ENCODE results near the gene AQP11. TPM values are rescaled to one million over a fixed set of nuclear protein-coding genes. Genes with fewer than 3 reads are reported as not detected.
"Not testable (repeated sequence)": the region's sequence is repeated elsewhere in the genome, so short reads cannot be mapped to it uniquely, and the experiment has no call there.

AQP11 gene, protein sequence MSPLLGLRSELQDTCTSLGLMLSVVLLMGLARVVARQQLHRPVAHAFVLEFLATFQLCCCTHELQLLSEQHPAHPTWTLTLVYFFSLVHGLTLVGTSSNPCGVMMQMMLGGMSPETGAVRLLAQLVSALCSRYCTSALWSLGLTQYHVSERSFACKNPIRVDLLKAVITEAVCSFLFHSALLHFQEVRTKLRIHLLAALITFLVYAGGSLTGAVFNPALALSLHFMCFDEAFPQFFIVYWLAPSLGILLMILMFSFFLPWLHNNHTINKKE
- total RNA-seq = under 1 TPM; 0.82 TPM

DNA sequence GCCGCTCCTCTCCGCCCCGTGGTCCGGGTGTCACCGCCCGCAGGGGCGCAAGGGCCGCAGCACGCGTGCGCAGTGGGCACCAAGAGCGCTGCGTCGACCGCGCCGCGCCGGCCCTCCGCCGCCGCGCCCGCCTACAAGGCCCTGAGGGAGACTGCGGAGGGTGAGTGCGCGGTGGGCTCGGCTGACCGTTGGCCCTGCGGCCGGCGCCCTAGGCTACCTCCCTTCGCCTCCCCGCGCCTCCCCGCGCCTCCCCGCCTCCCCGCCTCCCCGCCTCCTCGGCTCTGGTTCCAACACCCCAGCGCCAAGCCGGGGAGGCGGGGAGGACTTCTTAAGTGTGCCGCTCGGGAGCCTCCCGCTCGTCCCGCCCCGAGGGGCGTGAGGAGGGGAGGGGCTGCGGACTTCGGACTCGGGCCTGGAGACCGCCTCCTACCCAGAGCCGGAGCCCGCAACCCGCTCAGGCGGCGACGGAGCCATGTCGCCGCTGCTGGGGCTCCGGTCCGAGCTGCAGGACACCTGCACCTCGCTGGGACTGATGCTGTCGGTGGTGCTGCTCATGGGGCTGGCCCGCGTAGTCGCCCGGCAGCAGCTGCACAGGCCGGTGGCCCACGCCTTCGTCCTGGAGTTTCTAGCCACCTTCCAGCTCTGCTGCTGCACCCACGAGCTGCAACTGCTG is at the start of gene AQP11:
AQP11 (plus strand) TSS at position 433 of the 673 bp plus-strand sequence; CDS start at position 473, 40 bp downstream.
- CTCF ChIA-PET = interaction anchor here (2.1 kb wide), 1 partner anchor 30 kb away, joined by 8 read pairs; no protein-coding TSS in a partner anchor
- peaks cover 17% of the 10 kb centered on the region for H3K27me3 Mint-ChIP-seq
- no peaks in the 10 kb centered on the region for H3K9me3 Mint-ChIP-seq (ENCODE audit: low read depth)
- peak within 1 kb of the TSS; percentile 41 for H3K27ac Mint-ChIP-seq
- peaks cover 4% of the 10 kb centered on the region for H3K36me3 Mint-ChIP-seq
- peak; percentile 86 for ATAC-seq
- peak; percentile 71 for DNase-seq
- H3K4me1 Mint-ChIP-seq = peaks cover 25% of the 10 kb centered on the region
- peak within 1 kb of the TSS; percentile 80 for H3K4me3 Mint-ChIP-seq

DNA sequence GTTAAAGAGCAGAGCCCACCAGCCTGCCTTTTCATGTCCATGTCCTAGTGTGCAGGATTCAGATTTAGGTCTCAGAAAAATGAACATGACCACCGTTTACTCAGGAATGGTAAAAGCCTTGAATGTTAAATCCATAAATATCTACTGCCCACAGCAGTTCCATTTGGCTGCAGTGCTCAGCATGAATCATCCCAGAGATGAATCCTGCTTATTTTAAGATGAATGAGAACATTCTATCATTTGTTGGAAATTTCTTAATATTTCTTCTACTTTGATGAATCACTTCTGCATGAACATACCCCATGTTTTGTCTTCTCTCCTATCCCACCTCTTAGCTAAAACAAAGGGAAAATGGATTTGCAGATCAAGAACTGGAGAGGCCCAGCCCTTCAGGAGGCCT is 47.5 kb upstream of the AQP11 start:
- DNase-seq = no peak
- Mint-ChIP-seq H3K27me3 (peaks cover 3% of the 10 kb centered on the region), H3K4me1 (no peaks in the 10 kb centered on the region), H3K9me3 (ENCODE audit: low read depth) (no peaks in the 10 kb centered on the region), H3K4me3 (no peak overlapping the region), H3K27ac (no peak overlapping the region), H3K36me3 (no peaks in the 10 kb centered on the region)
- CTCF ChIA-PET = interaction anchor here (0.6 kb wide), 1 partner anchor 817 kb away, joined by 3 read pairs; no protein-coding TSS in a partner anchor
- ATAC-seq = no peak

DNA sequence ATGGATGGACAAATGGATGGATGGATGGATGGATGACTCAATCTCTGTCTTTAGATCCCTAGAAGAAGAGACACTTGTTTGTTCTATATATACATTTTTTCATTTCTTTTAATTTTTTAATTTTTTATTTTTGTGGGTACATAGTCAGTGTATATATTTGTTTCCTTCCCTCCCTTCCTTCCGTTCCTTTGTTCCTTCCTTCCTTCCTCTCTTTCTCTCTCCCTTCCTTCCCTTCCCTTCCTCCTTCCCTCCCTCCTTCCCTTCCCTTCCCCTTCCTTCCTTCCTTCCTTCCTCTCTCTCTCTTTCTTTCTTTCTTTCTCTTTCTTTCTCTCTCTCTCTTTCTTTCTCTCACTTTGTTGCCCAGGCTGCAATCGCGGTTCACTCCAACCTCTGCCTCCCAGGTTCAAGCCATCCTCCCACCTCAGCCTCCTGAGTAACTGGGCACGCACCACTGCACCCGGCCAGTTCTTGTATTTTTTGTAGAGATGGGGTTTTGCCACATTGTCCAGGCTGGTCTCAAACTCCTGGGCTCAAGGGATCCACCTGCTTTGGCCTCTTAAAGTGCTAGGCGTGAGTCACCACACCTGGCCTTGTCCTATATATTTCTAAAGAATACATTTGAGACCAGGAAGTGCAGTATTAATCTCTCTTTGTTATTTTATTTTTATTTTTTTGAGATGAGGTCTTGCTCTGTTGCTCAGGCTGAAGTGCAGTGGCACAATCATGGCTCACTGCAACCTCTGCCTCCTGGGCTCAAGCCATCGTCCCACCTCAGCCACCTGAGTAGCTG is 42.5 kb upstream of the AQP11 start:
- Mint-ChIP-seq H3K4me1 (no peaks in the 10 kb centered on the region), H3K36me3 (no peaks in the 10 kb centered on the region), H3K27me3 (no peaks in the 10 kb centered on the region), H3K9me3 (ENCODE audit: low read depth) (no peaks in the 10 kb centered on the region), H3K27ac (no peak overlapping the region), H3K4me3 (no peak overlapping the region)
- ATAC-seq = no peak
- no peak for DNase-seq
- CTCF ChIA-PET = interaction anchor here (0.8 to 3.3 kb wide), 7 partner anchors 10 to 420 kb away, joined by 3 to 32 read pairs (median 8); partner anchors contain the start of gene MYO7A

DNA sequence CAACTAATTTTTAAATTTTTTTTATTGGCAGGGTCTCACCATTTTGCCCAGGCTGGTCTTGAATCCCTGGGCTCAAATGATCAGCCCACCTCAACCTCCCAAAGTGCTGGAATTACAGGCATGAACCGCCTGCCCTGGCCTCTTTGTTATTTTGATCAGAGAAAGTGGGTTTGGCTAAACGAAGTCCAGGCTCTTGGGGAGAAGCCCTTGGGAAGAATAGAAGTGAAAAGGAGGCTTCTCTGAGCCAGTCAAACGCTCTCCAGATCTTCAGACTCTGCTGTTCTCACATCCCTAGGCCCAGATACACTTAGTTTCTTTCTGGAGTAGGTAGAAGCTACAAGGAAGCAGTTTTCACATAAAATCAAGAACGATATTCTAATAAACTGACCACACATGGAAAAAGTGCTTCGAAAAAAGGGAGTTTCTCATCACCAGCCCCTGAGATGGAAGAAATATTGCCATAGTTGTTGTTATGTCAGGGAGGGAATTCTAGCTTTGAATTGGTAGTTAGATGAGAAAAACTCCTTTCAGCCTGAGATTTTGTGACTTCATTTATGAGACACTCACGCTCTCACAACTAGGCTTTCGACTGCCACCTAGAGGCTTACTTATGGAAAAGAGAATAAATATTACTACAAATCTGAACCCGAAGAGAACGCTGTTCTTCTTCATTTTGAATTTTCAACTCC is 41.7 kb upstream of the AQP11 start:
- Mint-ChIP-seq H3K27me3 (no peaks in the 10 kb centered on the region), H3K4me3 (no peak overlapping the region), H3K36me3 (no peaks in the 10 kb centered on the region), H3K27ac (no peak overlapping the region), H3K9me3 (ENCODE audit: low read depth) (no peaks in the 10 kb centered on the region), H3K4me1 (no peaks in the 10 kb centered on the region)
- CTCF ChIA-PET = interaction anchor here (0.6 to 3.3 kb wide), 16 partner anchors 9 to 1317 kb away, joined by 3 to 32 read pairs (median 5); partner anchors contain the start of gene MYO7A
- no peak for DNase-seq
- ATAC-seq = no peak

DNA sequence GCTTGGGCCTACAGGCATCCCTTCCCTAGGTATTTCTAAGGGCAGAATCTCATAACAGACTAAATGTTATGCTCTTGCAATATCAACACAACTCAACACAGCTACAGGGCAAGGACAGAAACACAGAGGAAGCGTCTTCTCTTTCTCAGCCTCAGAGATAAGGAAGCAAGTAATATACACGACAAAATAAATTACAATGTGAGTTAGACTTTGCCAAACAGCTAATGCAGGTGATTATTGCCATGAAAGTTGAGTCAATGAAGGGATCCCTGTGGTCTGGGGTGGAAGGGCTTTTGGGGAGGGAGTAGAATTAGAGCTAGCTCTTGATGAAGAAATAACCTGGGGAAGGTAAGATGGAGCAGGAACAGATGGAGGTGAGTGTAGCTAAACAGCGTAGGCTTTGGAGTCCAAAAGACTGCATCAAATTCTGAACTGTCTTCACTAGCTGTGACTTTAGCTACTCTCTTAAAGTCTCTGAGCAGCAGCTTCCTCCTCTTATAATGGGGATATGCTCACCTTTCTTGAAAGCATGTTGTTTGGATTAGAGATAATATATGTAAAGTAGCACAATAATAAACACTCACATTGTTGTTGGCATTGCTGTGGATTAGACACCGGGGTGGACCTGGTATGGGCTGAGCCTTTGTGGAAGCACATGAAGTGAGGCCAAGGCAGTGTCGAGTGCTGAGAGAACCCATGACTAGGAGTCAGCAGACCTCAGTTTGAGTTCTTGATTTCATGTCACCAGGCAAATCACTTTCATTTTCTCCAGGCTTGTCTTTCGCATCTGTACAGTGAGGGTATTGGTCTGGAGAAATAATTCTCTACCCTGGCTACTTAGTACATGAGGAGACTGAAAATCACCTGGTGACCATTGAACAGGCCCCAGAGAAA is 41.0 kb upstream of the AQP11 start:
- Mint-ChIP-seq H3K4me1 (no peaks in the 10 kb centered on the region), H3K27ac (no peak overlapping the region), H3K9me3 (ENCODE audit: low read depth) (no peaks in the 10 kb centered on the region), H3K36me3 (no peaks in the 10 kb centered on the region), H3K27me3 (no peaks in the 10 kb centered on the region), H3K4me3 (no peak overlapping the region)
- CTCF ChIA-PET = interaction anchor here (0.7 to 3.3 kb wide), 17 partner anchors 9 to 426 kb away, joined by 3 to 32 read pairs (median 4); partner anchors contain the start of gene MYO7A
- DNase-seq = no peak
- ATAC-seq = no peak

DNA sequence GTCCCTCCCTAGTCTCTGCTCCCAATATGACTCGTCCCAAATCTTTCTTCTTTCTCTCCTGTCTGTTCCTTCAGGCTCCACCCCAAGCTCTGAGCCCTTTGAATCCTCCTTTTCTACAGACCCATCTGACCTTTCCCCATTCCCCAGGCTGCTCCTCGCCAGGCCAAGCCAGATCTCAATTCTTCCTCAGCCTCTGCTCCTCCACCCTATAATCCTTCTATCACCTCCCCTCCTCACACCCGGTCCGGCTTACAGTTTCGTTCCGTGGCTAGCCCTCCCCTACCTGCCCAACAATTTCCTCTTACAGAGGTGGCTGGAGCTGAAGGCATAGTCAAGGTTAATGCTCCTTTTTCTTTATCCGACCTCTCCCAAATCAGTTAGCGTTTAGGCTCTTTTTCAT is 38.3 kb upstream of the AQP11 start:
- DNase-seq; H3K27ac Mint-ChIP-seq; H3K36me3 Mint-ChIP-seq; H3K9me3 Mint-ChIP-seq (ENCODE audit: low read depth); CTCF ChIA-PET; H3K27me3 Mint-ChIP-seq; H3K4me1 Mint-ChIP-seq; H3K4me3 Mint-ChIP-seq; ATAC-seq: not testable (repeated sequence)

DNA sequence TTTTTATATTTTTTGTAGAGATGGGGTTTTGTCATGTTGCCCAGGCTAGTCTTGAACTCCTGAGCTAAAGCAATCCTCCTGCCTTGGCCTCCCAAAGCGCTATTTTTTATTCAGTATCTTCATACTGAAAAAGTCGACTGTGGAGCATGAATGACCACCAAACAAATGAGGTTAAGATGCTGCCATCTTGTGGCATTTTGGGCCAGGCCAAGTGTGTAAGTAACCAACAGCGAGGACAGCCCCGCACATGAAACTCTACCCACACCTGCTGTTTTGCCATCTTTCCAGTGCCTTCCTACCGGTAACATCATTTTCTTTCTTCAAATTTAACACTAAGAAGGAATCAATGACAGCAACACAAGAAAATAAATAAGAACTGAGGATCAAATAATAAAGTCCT is 32.2 kb upstream of the AQP11 start:
- Mint-ChIP-seq H3K27ac (no peak overlapping the region), H3K9me3 (ENCODE audit: low read depth) (peaks cover 3% of the 10 kb centered on the region), H3K36me3 (peaks cover 1% of the 10 kb centered on the region), H3K4me1 (no peaks in the 10 kb centered on the region), H3K27me3 (peaks cover 5% of the 10 kb centered on the region), H3K4me3 (no peak overlapping the region)
- CTCF ChIA-PET = interaction anchor here (1.7 kb wide), 1 partner anchor 10 kb away, joined by 8 read pairs; no protein-coding TSS in a partner anchor
- ATAC-seq (no peak), DNase-seq (no peak)

DNA sequence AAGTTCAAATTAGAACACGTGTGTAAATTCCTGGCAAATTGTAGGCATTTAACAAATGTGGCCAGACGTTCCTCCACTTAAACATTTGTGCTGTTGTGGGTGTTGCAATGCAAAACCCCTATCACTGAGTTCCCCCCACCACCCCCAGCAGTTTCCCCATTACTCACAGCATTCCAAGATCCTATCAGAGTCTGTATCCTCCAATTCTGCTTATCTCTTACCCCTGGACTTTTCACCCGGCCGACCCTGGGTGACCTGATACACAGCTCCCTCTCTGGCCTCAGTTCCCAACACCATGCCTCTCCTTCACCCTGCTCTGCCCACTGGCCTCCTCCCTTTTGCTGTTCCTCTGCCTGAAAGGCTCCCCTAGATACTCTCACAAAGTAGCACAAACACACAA is 31.4 kb upstream of the AQP11 start:
- Mint-ChIP-seq H3K27ac (no peak overlapping the region), H3K9me3 (ENCODE audit: low read depth) (peaks cover 3% of the 10 kb centered on the region), H3K4me3 (no peak overlapping the region), H3K27me3 (peaks cover 9% of the 10 kb centered on the region), H3K36me3 (peaks cover 1% of the 10 kb centered on the region), H3K4me1 (no peaks in the 10 kb centered on the region)
- no peak for DNase-seq
- no peak for ATAC-seq
- CTCF ChIA-PET = interaction anchor here (1.7 kb wide), 1 partner anchor 10 kb away, joined by 8 read pairs; no protein-coding TSS in a partner anchor

DNA sequence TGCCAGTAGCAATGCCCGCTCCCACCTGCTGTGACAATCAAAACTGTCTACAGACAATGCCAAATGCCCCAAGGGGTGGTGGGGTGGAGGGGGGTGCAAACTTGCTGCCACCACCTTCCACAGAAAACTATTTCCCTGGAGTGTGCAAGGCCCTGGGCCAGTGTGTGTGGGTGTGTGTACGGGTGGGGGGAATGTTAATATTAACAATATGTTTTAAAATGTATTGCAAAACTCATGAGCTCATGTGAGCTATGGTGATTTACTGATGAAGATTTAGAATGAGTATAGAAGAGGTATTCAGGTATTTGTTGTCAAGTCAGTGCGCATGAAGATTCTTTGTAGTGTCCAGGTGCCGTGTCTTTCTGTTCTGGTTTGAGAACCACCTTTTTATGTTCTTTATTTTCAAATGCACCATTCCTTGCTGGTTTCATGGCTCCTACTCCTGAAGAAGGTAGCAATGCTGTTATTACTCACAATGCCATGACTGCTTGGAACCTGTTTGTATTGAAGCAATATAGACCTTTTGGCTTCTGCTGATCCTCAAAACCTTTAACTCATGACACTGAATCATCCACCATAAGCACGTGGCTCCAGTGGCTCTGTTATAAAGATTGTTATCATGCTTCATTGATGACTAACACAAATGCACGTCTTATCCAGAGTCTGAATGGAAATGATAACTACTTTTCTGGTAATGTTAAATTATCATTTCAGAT is 29.9 kb upstream of the AQP11 start:
- Mint-ChIP-seq H3K9me3 (ENCODE audit: low read depth) (peaks cover 3% of the 10 kb centered on the region), H3K27ac (no peak overlapping the region), H3K4me1 (no peaks in the 10 kb centered on the region), H3K36me3 (peaks cover 1% of the 10 kb centered on the region), H3K27me3 (peaks cover 20% of the 10 kb centered on the region), H3K4me3 (no peak overlapping the region)
- CTCF ChIA-PET = no interaction called here
- no peak for DNase-seq
- ATAC-seq = no peak

DNA sequence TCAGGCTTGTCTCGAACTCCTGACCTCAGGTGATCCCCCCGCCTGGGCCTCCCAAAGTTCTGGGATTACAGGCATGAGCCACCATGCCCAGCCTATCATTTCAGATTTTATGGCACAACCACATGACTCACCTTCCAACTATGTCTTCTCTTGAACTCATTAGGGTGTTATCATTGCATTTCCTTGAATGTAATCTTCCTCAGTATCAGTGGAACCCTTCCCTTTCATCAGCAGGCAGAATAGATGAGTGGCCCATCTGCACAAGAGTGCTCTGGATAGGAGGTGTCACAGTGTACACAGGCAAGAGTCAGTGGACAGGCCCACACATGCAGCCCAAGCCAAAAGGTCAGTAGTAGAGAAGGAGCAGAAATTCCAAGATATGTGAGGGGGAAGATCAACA is 29.1 kb upstream of the AQP11 start:
- H3K27me3 Mint-ChIP-seq = peaks cover 25% of the 10 kb centered on the region
- H3K4me1 Mint-ChIP-seq = no peaks in the 10 kb centered on the region
- no peaks in the 10 kb centered on the region for H3K36me3 Mint-ChIP-seq
- ATAC-seq (no peak), DNase-seq (no peak)
- no peak overlapping the region for H3K27ac Mint-ChIP-seq
- CTCF ChIA-PET = interaction anchor here (0.8 kb wide), 1 partner anchor 9 kb away, joined by 3 read pairs; no protein-coding TSS in a partner anchor
- H3K4me3 Mint-ChIP-seq = no peak overlapping the region
- peaks cover 3% of the 10 kb centered on the region for H3K9me3 Mint-ChIP-seq (ENCODE audit: low read depth)

DNA sequence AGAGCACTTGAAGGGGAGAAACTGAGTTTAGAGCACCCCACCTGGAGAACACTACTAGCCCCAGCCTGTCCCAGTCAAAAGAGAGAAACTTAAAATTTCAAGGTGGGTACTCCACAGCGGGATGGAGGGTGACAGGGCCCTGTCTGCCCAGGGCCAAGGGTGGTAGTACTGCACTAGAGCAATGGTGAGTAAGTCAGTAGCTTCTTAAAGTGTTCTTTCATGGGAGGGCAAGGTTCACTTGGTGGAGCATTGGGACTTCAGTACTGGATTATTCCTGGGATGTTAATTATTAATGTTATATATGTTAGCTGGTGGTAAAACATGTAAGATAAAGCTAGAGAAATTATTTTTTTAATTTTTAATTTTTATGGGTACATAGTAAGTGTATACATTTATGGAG is 28.5 kb upstream of the AQP11 start:
- peaks cover 26% of the 10 kb centered on the region for H3K27me3 Mint-ChIP-seq
- no peak for ATAC-seq
- no peaks in the 10 kb centered on the region for H3K36me3 Mint-ChIP-seq
- no peaks in the 10 kb centered on the region for H3K4me1 Mint-ChIP-seq
- CTCF ChIA-PET = interaction anchor here (0.8 to 1.2 kb wide), 2 partner anchors 9 to 12 kb away, joined by 3 read pairs; no protein-coding TSS in a partner anchor
- H3K9me3 Mint-ChIP-seq (ENCODE audit: low read depth) = peaks cover 2% of the 10 kb centered on the region
- DNase-seq = no peak
- H3K4me3 Mint-ChIP-seq = no peak overlapping the region
- H3K27ac Mint-ChIP-seq = no peak overlapping the region

DNA sequence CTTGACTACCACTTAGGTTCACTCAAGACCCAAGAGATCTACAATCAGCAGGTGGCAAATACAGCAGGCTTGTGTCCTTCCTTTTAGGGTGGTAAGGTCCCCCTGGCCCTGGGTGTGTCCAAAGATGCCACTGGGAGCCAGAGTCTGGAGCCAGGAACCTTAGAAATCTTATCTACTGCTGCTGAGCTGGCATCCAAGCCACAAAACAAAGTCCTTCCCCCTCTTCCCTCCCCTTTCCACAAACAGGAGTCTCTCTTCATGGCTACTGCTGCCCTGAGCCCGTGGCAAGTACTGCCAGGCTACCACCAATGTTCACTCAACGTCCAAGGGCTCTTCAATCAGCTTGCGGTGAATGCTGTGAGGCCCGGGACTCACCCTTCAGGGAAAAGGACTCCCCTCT is 21.4 kb upstream of the AQP11 start:
- CTCF ChIA-PET = no interaction called here
- H3K27me3 Mint-ChIP-seq = peaks cover 28% of the 10 kb centered on the region
- no peaks in the 10 kb centered on the region for H3K36me3 Mint-ChIP-seq
- ATAC-seq = no peak
- no peak overlapping the region for H3K4me3 Mint-ChIP-seq
- no peak overlapping the region for H3K27ac Mint-ChIP-seq
- no peak for DNase-seq
- no peaks in the 10 kb centered on the region for H3K4me1 Mint-ChIP-seq
- H3K9me3 Mint-ChIP-seq (ENCODE audit: low read depth) = peaks cover 2% of the 10 kb centered on the region
